CD4-positive, alpha-beta T cell treated with Interferon gamma for 1 hour (primary cell): ENCODE results near the gene CCNO.

Source experiments
- DNase-seq: peaks from one replicate; pipeline ENCODE4 v3.0.0-alpha.2; 2020

CCNO gene, protein sequence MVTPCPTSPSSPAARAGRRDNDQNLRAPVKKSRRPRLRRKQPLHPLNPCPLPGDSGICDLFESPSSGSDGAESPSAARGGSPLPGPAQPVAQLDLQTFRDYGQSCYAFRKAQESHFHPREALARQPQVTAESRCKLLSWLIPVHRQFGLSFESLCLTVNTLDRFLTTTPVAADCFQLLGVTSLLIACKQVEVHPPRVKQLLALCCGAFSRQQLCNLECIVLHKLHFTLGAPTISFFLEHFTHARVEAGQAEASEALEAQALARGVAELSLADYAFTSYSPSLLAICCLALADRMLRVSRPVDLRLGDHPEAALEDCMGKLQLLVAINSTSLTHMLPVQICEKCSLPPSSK

GRCh38 chr5:55232985-55233928, at the start of gene CCNO:
CCNO (minus strand) TSS chr5:55233608; CDS start chr5:55233523, 85 bp downstream.
- DNase-seq, result peak; percentile 46

DNA sequence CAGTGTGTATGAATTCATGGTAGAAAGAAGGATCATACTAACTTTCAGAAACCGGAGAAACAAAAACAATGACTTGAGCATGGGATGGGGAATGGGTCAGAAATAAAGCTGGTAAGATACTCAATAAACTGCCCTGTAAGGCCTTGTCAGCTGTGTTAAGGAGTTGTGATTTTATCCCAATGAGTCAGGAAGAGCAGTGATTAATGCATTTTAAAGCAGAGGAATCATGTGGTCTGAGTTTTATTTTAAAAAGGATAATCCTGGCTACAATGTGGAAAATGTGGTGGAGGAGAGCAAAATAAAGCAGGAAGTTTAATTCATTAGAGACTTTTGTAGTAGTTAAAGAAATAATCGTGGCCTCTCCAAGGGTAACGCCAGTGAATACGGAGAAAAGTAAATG, 45.4 kb upstream of the CCNO start:
- no peak for DNase-seq

- DNase-seq, result no peak
Observed at GRCh38 chr5:55276771-55277170, 43.4 kb upstream of the CCNO start.

- no peak for DNase-seq
Observed at GRCh38 chr5:55258339-55258738, 24.9 kb upstream of the CCNO start.

GRCh38 chr5:55254802-55255201, 21.4 kb upstream of the CCNO start:
- no peak for DNase-seq

- no peak for DNase-seq
Observed at GRCh38 chr5:55250064-55250463, 16.7 kb upstream of the CCNO start.

DNA sequence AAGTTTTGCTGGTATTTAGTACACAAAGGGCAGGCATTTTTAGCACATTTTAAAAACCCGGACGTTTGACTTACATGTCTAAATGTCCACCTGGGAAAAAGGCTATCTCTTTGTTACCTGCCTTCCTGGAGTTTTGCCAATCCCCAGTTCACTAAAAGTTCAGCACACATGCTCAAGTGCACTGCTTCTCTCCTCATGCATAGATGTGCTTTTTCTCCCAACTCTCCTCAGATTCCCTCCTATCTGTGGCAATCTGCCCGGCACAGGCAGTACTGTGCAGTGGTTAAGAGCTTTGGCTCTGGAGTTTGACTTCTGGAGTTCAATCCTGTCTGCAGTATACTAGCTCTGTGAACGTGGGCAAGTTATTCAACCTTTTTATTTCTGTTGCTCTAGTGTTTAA, 8.3 kb upstream of the CCNO start:
- DNase-seq, result no peak

- no peak for DNase-seq
Observed at GRCh38 chr5:55236800-55237199, 3.4 kb upstream of the CCNO start.

DNA sequence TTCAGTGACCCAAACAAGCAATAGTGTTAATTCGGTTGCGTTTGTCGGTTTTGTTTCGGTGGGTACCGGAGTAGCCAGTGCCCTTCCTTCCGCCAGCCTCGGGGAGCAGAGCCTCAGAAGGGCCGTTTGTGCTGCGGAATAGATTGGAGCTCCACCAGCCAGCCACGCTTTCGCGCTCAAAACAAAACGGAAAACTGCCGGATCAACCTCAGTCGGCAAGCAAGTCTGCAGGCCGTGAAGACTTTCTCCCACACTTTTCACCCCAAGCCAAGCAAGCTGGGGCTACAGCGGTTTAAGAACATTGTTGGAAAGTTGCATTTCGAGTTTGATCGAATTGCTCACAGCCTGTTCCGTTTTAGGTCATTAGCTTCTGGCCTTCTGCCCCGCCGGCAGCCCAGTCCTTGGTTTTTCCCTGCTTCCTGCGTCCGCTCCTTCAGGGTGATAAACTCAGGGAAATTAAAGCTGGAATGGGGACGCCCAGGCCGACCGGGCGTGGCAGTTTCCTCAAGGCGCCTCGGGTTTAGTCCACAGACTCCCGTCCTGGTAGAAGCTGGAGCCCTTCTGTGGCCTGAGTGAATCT, 803 bp upstream of the CCNO start:
- no peak for DNase-seq

- no peak for DNase-seq
Observed at GRCh38 chr5:55232271-55232984, 980 bp downstream of the CCNO start.

DNA sequence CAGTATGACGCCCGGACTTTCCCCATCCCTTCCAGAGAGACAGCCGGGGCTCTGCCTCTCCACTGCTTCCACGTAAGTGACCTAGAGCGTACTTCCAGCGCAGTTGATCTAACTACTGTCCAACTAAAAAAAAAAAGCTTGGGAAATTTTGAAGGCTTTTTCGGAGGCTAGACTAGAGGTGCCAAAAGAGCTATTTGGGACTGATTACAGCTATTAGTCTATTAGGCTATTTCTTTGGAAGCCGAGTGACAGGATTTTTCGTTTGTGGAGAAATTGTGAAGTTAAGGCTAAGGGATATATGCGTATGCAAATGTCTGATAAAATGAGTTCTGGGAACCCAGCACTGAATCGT, 1.5 kb downstream of the CCNO start:
- DNase-seq, result no peak

DNA sequence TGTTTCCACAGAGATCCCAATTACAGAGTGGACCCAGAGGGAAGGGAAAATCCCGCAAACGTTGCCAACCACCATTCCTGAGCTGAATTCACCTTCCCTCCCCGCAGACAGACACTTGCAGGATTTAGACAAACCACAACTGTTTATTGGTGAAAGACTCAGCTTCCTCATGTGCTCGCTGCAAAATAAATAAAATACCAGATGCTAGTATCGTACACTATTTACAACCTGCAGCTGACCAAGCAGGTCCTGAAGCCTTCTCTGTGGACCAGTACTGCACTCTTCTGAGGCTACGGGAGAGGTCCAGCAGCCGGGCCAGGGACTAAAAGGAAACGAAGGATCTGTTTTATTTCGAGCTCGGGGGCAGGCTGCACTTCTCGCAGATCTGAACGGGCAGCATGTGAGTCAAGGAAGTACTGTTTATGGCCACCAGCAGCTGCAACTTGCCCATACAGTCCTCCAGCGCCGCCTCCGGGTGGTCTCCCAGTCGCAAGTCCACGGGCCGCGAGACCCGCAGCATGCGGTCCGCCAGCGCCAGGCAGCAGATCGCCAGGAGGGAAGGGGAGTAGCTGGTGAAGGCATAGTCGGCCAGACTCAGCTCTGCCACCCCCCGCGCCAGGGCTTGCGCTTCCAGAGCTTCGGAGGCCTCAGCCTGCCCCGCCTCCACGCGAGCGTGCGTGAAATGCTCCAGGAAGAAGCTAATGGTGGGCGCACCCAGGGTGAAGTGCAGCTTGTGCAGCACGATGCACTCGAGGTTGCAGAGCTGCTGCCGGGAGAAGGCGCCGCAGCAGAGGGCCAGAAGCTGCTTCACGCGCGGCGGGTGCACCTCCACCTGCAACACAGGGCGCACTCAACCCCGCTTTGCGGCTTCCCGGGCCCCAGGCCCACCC, 2.1 kb downstream of the CCNO start:
- DNase-seq, result no peak

DNA sequence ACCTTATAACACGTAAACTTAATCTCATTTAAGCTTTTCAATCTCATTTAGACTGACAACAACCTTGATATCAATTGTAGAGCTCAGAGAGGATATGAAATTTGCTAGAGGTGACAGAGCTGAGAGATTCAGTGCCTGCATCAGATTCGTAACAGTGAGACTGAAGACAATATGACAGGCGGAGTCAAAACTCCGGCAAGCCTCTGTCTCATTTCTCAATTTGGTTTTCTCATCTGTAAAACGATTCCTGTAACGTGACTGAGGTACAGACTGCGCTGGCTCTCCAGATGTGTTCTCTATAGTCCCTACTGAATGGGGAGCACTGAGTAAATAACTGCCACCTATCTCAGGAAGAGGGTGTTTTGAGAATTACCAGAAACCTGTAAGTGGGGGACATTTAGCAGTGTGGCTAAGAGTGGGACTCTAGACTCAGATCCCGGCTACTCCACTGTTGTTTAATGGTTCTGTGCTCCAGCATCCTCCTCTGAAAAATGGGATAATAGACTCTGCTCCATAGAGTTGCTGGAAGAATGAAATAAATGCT, 3.2 kb downstream of the CCNO start:
- no peak for DNase-seq

- no peak for DNase-seq
Observed at GRCh38 chr5:55227664-55228430, 5.6 kb downstream of the CCNO start.

DNA sequence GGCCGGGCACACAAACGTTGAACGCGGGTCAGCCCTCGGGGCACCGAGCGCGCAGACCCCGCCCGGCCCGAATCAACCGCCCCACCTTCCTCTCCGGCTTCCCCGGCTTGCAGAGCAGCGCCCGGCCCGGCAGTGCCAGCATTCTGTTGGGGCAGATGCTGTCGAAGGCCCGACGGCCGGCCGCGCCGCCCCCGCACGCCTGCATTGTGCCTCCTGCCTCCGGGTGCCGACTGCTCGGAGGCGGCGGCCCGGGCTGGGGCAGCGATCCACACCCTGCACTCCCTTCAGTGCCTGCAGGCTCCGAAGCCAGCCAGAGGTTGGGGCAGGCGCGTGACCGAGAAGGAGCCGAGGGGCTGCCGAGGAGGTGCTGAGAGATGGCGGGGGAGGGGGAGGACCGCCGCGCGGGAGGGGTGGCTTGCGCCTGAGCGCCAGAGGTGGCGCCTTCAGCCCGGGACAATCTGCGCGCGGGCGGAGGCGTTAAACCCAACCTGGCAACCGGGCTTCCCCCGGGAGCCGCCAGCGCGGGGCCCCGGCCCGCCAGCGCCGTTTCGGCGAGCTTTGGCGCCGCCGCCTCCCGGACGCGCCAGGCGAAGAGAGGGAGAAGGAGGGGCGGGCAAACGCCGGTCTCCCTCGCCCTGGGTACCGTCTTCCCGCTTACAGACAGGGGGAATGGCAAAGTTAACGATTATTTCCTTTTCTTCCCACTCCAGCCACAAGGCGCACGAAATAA, 6.3 kb downstream of the CCNO start, which contains the start of gene MCIDAS:
Gene MCIDAS (minus strand): TSS at position 382 of the 730 bp plus-strand sequence. CDS start 177 bp downstream, at position 205.
- peak; percentile 32 for DNase-seq

DNA sequence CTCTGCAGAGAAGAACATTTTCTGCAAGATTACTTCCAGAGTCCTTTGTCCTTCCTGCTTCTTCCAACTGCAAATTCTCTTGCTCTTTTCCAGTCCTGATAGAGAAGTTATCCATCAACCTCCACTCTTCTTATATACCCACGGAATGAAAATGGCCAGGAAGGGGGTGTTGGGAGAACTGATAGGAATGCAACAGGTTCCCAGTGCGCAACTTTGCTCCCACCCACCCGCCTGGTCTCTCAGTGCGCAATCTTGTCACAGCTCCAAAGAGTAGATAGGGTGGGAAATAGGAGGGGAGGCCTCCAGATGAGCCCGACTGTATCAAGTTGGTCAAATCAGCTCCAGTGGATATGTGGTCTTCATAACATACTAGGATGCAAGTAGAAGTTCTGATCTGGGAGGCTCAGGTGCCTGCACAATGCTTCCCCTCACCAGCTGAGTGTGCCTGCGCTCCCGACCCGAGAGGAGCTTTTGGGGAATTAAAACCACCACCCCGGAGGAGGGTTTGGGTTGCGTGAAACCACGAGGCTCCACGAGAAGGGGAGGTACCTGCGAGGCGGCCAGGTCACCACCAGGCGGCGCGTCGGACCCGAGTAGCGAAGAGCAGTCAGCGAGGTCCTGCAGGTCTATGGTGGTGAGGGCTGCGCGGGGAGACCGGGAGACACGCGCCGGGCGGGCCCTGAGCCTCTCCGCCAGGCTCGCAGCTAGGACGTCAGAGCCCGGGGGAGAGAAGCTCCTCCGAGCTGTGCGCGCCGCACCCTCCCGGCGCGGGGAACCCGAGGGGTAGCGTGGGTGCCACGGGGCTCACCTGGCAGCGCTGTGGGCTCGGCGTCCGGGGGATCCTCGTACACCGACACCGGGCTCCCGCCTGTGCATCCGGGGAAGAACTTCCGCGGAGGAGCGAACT, 7.1 kb downstream of the CCNO start:
- DNase-seq, result peak; percentile 26

- DNase-seq, result no peak
Observed at GRCh38 chr5:55225346-55225745, 8.1 kb downstream of the CCNO start.

DNA sequence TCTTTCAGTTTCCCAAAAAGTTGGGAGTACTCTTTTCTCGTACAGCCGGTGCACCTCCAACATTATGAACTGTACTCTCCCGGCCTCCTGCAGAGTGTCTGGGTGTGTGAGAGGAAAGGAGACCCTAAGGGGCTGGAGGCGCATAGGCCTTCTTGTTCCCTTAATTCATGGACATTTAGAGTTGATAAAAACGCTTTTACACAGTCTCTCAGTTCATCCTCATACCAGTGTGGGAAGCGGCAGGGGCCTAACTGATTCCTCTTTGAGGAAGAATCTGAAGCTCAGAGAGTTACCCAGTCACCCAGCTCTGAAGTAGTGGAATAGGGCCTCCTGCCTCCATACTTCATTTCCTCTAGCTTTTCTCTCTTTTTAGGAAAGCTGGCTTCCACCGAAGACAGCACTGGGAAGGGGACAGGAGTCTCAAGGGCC, 9.6 kb downstream of the CCNO start:
- no peak for DNase-seq
